GM10266 (cell line): Measurements from ENCODE around the gene ODAD4.
"Not testable (repeated sequence)": the region's sequence is repeated elsewhere in the genome, so short reads cannot be mapped to it uniquely, and the experiment has no call there.

ENCODE experiments used
- DNase-seq: peaks from one replicate; pipeline ENCODE4 v3.0.0; 2012; ENCODE audit errors: extremely low spot score
- TF ChIP-seq, protein P1 (sequence below): IDR thresholded peaks from 2 replicates; pipeline ENCODE4 v1.5.1; 2012; ENCODE audit warnings: mild to moderate bottlenecking, low read depth; ENCODE audit not compliant: control insufficient read depth, insufficient read depth; ENCODE audit errors: missing control alignments

The ODAD4 gene

DNA sequence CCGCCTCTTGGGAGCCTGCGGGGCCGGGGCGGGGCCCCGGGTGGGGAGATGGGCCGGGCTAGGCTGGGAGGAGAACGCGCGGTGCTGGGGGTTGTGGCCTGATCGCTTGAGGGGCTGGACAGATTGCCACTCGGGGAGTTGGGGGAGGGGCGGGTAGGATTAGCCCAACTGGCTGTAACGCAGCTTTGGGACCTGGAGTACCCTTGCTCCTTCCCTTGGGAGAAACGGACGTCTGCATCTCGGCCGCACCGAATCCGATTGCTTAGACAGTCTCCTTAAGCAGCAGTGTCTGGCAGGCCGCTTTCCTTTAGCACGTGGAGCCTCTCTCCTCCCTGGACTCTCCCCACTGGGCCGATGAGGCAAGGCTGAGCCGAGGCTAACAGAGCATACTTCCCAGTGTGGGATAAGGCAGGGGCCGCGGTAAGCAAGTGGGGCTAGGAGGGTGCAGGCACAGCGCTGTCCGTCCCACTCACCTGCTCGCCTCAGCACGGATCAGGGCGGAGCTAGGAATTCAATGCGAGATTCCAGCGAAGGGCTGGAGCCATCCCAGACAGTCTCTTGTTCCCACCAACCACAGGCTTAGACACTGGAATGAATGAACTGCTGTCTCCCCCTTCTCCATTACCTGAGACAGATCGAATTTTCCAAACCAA is 11.1 kb upstream of the ODAD4 start:
- TF ChIP-seq, protein P1, sequence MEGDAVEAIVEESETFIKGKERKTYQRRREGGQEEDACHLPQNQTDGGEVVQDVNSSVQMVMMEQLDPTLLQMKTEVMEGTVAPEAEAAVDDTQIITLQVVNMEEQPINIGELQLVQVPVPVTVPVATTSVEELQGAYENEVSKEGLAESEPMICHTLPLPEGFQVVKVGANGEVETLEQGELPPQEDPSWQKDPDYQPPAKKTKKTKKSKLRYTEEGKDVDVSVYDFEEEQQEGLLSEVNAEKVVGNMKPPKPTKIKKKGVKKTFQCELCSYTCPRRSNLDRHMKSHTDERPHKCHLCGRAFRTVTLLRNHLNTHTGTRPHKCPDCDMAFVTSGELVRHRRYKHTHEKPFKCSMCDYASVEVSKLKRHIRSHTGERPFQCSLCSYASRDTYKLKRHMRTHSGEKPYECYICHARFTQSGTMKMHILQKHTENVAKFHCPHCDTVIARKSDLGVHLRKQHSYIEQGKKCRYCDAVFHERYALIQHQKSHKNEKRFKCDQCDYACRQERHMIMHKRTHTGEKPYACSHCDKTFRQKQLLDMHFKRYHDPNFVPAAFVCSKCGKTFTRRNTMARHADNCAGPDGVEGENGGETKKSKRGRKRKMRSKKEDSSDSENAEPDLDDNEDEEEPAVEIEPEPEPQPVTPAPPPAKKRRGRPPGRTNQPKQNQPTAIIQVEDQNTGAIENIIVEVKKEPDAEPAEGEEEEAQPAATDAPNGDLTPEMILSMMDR, result no peak
- peak; percentile 28 for DNase-seq

DNA sequence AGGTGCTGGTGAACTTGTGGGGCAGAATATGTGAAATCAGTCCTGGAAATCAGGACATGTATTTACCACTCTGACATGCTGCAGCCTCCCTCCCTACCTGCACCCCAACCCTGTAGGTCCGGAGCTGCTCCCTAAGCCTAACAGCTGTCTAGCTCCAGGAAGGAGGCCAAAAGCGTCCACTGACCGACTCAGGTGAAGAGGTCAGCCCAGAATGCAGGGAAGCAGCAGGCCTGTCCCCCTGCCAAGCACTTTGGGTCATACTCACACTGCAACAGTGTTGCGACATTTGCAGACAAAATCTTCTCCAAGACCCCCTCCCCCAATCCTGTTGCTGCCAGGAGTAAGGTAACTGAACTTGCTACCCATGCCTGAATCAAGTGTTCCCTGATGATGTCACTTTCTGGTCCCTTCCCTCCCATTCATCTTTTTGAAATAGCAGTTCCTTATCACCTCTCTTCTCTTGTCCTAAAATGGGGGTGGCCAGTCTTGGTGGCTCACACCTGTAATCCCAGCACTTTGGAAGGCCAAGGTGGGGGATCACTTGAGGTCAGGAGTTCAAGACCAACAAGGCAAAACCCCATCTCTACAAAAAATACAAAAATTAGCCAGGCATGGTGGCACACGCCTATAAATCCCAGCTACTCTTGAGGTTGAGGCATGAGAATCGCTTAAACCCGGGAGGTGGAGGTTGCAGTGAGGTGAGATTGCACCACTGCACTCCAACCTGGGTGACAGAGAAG is 10.4 kb upstream of the ODAD4 start:
- DNase-seq, result no peak
- TF ChIP-seq, protein P1, result no peak

DNA sequence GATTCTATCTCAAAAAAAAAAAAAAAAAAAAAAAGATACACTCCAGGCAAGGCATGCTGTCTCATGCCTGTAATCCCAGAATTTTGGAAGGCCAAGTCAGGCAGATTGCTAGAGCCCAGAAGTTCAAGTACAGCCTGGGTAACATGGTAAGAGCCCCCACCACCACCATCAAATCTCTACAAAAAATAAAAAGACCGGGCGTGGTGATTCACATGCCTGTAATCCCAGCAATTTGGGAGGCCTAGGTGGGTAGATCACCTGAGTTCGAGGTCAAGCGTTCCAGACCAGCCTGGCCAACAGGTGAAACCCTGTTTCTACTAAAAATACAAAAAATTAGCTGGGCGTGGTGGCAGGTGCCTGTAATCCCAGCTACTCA is 9.8 kb upstream of the ODAD4 start:
- DNase-seq, result no peak
- TF ChIP-seq, protein P1, result no peak

DNA sequence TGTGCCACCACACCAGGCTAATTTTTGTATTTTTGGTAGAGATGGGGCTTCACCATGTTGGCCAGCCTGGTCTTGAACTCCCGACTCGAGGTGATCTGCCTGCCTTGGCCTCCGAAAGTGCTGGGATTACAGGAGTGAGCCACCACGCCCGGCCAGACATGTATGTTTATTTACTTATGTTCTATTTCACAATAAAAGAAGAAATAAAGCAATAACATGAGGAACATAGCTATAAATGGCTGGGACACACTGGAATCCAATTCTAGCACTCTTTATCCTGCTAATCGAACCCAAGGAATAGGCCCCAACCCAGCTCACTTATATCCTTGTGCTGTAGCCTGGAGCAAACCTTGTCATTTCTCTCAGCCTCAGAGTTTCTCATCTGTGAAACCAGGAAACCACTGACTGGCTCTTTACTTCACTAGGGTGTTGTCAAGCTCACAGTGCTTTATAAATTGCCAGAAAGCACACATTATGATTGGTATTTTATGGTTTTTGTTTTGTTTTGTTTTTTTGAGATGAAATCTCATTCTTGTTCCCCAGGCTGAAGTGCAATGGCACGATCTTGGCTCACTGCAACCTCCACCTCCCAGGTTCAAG is 4.3 kb upstream of the ODAD4 start:
- DNase-seq, result no peak
- TF ChIP-seq, protein P1, result no peak

DNA sequence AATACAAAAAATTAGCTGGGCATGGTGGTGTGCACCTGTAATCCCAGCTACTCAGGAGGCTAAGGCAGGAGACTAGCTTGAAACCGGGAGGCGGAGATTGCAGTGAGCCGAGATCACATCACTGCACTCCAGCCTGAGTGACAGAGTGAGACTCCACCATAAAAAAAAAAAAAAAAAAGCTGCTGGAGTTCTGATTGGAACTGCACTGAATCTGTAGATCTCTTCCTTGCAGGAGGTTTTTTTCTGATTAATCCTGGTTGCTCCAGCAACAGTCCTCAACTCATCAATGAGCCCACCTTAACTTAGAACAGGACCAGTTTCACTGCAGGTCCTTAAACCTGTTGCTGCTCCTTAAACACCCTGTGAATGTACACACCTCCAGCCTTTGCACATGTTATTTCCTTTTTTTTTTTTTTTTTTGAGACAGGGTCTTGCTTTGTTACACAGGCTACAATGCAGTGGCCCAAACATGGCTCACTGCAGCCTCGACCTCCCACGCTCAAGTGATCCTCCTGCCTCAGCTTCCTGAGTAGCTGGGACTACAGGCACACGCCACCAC is 1.6 kb upstream of the ODAD4 start:
- DNase-seq, result no peak
- TF ChIP-seq, protein P1, result no peak

DNA sequence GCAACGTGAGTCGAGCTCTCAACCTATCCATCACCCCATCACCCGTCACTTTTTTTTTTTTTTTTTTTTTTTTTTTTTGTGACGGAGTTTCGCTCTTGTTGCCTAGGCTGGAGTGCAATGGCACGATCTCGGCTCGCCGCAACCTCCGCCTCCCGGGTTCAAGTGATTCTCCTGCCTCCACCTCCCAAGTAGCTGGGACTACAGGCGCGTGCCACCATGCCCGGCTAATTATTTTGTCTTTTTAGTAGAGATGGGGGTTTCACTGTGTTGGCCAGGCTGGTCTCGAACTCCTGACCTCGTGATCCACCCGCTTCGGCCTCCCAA is 378 bp downstream of the ODAD4 start:
- DNase-seq, result not testable (repeated sequence)

DNA sequence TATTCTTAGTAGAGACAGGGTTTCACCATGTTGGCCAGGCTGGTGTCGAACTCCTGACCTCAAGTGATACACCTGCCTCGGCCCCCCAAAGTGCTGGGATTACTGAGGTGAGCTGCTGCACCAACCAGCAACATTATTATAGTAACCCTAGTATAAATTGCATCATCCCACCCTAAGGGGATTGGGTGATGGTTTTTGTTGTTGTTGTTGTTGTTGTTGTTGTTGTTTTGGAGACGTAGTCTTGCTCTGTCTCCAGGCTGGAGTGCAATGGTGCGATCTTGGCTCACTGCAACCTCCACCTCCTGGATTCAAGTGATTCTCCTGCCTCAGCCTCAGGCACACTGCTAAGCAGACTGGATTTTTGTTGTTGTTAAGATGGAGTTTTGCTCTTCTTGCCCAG is 1.3 kb downstream of the ODAD4 start:
- DNase-seq, result not testable (repeated sequence)

DNA sequence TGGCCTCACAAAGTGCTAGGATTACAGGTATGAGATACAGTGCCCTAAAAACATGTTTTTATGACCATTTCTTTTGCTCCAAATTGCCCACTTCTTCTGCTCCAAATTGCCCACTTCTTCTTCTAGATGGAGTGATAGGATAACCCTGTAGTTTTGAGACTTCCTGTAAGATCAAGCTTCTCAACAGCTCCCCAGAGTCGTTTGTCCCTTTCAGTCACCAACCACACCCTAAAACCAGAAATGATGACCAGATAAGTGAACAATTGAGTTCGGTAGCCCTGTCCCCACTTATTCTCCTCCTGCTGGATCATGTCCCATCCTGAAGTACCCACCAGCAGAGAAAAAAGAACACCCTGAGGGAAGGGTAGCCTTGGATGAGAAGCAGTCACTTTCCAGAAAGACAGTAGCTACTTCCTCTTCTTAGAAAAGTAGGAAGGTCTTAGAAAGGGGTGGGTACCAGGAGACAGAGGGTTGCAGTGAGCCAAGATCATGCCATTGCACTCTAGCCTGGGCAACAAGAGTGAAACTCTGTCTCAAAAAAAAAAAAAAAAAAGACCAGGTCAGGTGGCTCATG is 2.5 kb downstream of the ODAD4 start:
- no peak for DNase-seq
- TF ChIP-seq, protein P1, result no peak
